Heart right ventricle (tissue), 16 donors: ENCODE data around the gene ZNF418. TPM values are rescaled to one million over a fixed set of nuclear protein-coding genes. Genes with fewer than 3 reads are reported as not detected.
A peak's percentile ranks its signal among the peaks of the same experiment; 100 is the strongest.
"Not testable (repeated sequence)": the region's sequence is repeated elsewhere in the genome, so short reads cannot be mapped to it uniquely, and the experiment has no call there.

ENCODE experiments used
- ATAC-seq, 8 donors: fragments of 200-7000 bp; cut with Tn5 transposase; one replicate each; pipeline ENCODE4 v1.9.1; 2020; ENCODE audit warnings: mild to moderate bottlenecking in 8 of 8, moderate library complexity in 8 of 8, moderate number of reproducible peaks in 1 of 8
- DNase-seq, 2 donors: peaks; one replicate each; pipeline ENCODE4 v3.0.0-alpha.2; 2020
- H3K27ac ChIP-seq, 10 donors: fragments of 200-600 bp; sonication (generic) in 2 of 10; one replicate each; pipeline versions ENCODE4 v1.5.0 to v1.8.0; 2020 to 2022; ENCODE audit warnings: mild to moderate bottlenecking in 3 of 10
- H3K27me3 ChIP-seq, 7 donors: fragments of 200-600 bp; one replicate each; pipeline ENCODE4 v1.8.0; 2021 to 2022; ENCODE audit warnings: mild to moderate bottlenecking in 2 of 7
- H3K36me3 ChIP-seq, 9 donors: fragments of 200-600 bp; sonication (generic) in 1 of 9; one replicate each; pipeline versions ENCODE4 v1.5.0 to v1.8.0; 2020 to 2022; ENCODE audit warnings: mild to moderate bottlenecking in 2 of 9
- H3K4me1 ChIP-seq, 9 donors: fragments of 200-600 bp; sonication (generic) in 1 of 9; one replicate each; pipeline versions ENCODE4 v1.5.0 to v1.8.0; 2020 to 2022; ENCODE audit warnings: mild to moderate bottlenecking in 4 of 9
- H3K4me3 ChIP-seq, 10 donors: fragments of 200-600 bp; sonication (generic) in 2 of 10; one replicate each; pipeline versions ENCODE4 v1.5.0 to v1.8.0; 2020 to 2022; ENCODE audit warnings: mild to moderate bottlenecking in 7 of 10, moderate library complexity in 2 of 10
- H3K9me3 ChIP-seq, 11 donors: fragments of 200-600 bp in 10 of 11; sonication (generic) in 2 of 11; one replicate each; pipeline versions ENCODE4 v1.5.0 to v1.8.0; 2013 to 2022; ENCODE audit warnings: mild to moderate bottlenecking in 2 of 11, control low read depth in 1 of 11, moderate library complexity in 1 of 11
- CTCF ChIP-seq, 9 donors: fragments of 200-600 bp; sonication (generic) in 2 of 9; IDR thresholded peaks; one replicate each; pipeline versions ENCODE4 v1.5.0 to v1.8.0; 2021 to 2022; ENCODE audit warnings: antibody characterized with exemption in 9 of 9, mild to moderate bottlenecking in 5 of 9, moderate library complexity in 1 of 9
- WGBS, 2 donors: extraction: QIAGEN DNeasy Blood & Tissue Kit; methylation state at CpG; one replicate each; pipeline ENCODE4 v1.1.7; 2013; ENCODE audit warnings: inconsistent platforms in 1 of 2; 5-methylcytosine and 5-hydroxymethylcytosine counted together
- intact Hi-C, 10 donors: fragments of 100-400 bp; cut with DNase I; formaldehyde crosslinking; loops; one replicate each; pipeline versions ENCODE4 v1.11.1 to v1.14.2; 2022
- polyA plus RNA-seq, 2 donors: library from polyadenylated mRNA; stranded (reverse); fragments of 200-250 nt; gene quantifications; one replicate each; pipeline ENCODE4 v1.2.3, GENCODE V29; 2013
- total RNA-seq, 10 donors: library from RNA; stranded (reverse); fragmentation: NEBNext Ultra II Directional in 3 of 10; extraction: Animal tissue kit (Norgen Biotek cat#: 25700) in 3 of 10; gene quantifications; one replicate each; pipeline versions ENCODE4 v1.2.1 to v1.2.4, GENCODE V29; 2021 to 2023
- donor health status: Arrhythmogenic right ventricular cardiomyopathy.
- donor health status: ischemic (EF 13 %, LVEDD 7.1; RV severe dilation, severe dysfunction).
- donor health status: healthy with polysubstance abuse.
- donor health status: DM: no; HTN: yes; CAD: no.
- donor health status: DM: no; HTN: no; CAD: no.
- donor health status: ischemic (EF 25% LVEDD 6.9; RV normal size, moderate dysfunction).
- donor health status: ischemic (EF 25% LVEDD 5.7; RV mildly dilated, moderate dysfunction).
- donor health status: healthy.
- donor health status: DM: yes; HTN: yes; CAD: no.
- donor health status: Ischemic cardiomyopathy.
- donor health status: ischemic (EF 35%, LVEDD 5.7; RV mildly dilated, moderate dysfunction).
- donor health status: nonischemic (EF 11% LVEDD 7.7; RV severe dilation, severe dysfunction).
- donor health status: DM: yes; HTN: yes; CAD: no.
- donor health status: PGD.
- donor health status: ischemic (EF 29% LVEDD 5.4; RV normal size, mild dysfunction).
- donor health status: nonischemic (EF 23%, LVEDD 6.1; RV moderate dilation, normal function).

The ZNF418 gene
- total and polyA plus RNA-seq, 12 donors, result 3.2 to 16.5 (median 11.3) TPM

GRCh38 chr19:57900311-57900710 lies 34.9 kb downstream of the ZNF418 start:
- DNase-seq (no peak), ATAC-seq (no peak)
- no peaks in the 10 kb centered on the region for H3K27me3 ChIP-seq
- intact Hi-C loops, result loop anchor here in 4 of 10 donors (5.0 to 10.0 kb wide), 4 partner anchors 156 to 798 kb away; partner anchors contain the start of gene ZNF776 (in 1 of the 4)
- WGBS, 2 donors, result 56 to 66% methylated on average over 5 of the region's 5 CpGs
- peaks cover 0 to 8% (median 0%) of the 10 kb centered on the region in 9 donors for H3K36me3 ChIP-seq
- peaks cover 0 to 5% (median 0%) of the 10 kb centered on the region in 9 donors for H3K4me1 ChIP-seq
- H3K27ac ChIP-seq, result no peak overlapping the region
- H3K4me3 ChIP-seq, result no peak overlapping the region
- no peak for TF ChIP-seq CTCF (IDR thresholded peaks at IDR 0.05)
- H3K9me3 ChIP-seq, result peaks cover 0 to 24% (median 0%) of the 10 kb centered on the region in 11 donors

- Histone ChIP-seq H3K9me3 (peaks cover 0 to 36% (median 0%) of the 10 kb centered on the region in 11 donors), H3K4me1 (peaks cover 0 to 28% (median 13%) of the 10 kb centered on the region in 9 donors)
- intact Hi-C loops, result loop anchor here in 2 of 10 donors (10.0 kb wide), 2 partner anchors 136 to 156 kb away; no protein-coding TSS in a partner anchor
- DNase-seq, H3K4me3 ChIP-seq, H3K27ac ChIP-seq, ATAC-seq, H3K36me3 ChIP-seq, H3K27me3 ChIP-seq: not testable (repeated sequence)
- 38 to 41% methylated on average over 3 of the region's 3 CpGs for WGBS, 2 donors
These were observed 44.5 kb downstream of the ZNF418 start for GRCh38 chr19:57890706-57891105.

- WGBS, 2 donors, result 0 to 1% methylated on average over 43 of the region's 43 CpGs
- Histone ChIP-seq H3K4me1 (peaks cover 0 to 35% (median 13%) of the 10 kb centered on the region in 9 donors), H3K27me3 (no peaks in the 10 kb centered on the region), H3K4me3 (peak within 1 kb of the TSS; percentile 49 to 96 (median 78)), H3K9me3 (peaks cover 0 to 55% (median 0%) of the 10 kb centered on the region in 11 donors), H3K27ac (peak within 1 kb of the TSS in 9 of 10 donors; percentile 69 to 88 (median 76)), H3K36me3 (peaks cover 0 to 29% (median 8%) of the 10 kb centered on the region in 9 donors)
- intact Hi-C loops, result loop anchor here in 1 of 10 donors (10.0 kb wide), 1 partner anchor 144 kb away; the partner anchor contains the start of gene ZNF776
- ATAC-seq (peak; percentile 92 to 98 (median 96)), DNase-seq (peak; percentile 81 to 92)
- TF ChIP-seq CTCF (IDR thresholded peaks at IDR 0.05), result peak in 8 of 9 donors; percentile 36 to 77 (median 64)
These were observed 46.5 kb downstream of the ZNF418 start, which contains the start of gene ZNF814 for GRCh38 chr19:57888560-57889231. Gene ZNF814, minus strand, starts transcription at chr19:57889037. Its CDS starts 235 bp downstream, at chr19:57888802.

GRCh38 chr19:57888107-57888559 lies 47.1 kb downstream of the ZNF418 start:
- peak in 6 of 8 donors; percentile 2 to 15 (median 4) for ATAC-seq

More at GRCh38 chr19:57888107-57888559, 47.1 kb downstream of the ZNF418 start:
- peaks cover 0 to 32% (median 10%) of the 10 kb centered on the region in 9 donors for H3K36me3 ChIP-seq
- peak overlapping the region; percentile 49 to 96 (median 78) for H3K4me3 ChIP-seq
- 4 to 11% methylated on average over 8 of the region's 8 CpGs for WGBS, 2 donors
- no peaks in the 10 kb centered on the region for H3K27me3 ChIP-seq
- H3K4me1 ChIP-seq, result peaks cover 0 to 35% (median 13%) of the 10 kb centered on the region in 9 donors
- intact Hi-C loops, result loop anchor here in 1 of 10 donors (10.0 kb wide), 1 partner anchor 143 kb away; the partner anchor contains the start of gene ZNF776
- H3K27ac ChIP-seq, result peak overlapping the region in 9 of 10 donors; percentile 69 to 88 (median 76)
- H3K9me3 ChIP-seq, result peaks cover 0 to 61% (median 0%) of the 10 kb centered on the region in 11 donors
- DNase-seq, result no peak
- no peak for TF ChIP-seq CTCF (IDR thresholded peaks at IDR 0.05)
